HG03521 (cell line): ENCODE measurements around the gene GLS.
"Not testable (repeated sequence)": the region's sequence is repeated elsewhere in the genome, so short reads cannot be mapped to it uniquely, and the experiment has no call there.

Experiments
- ATAC-seq: cut with Tn5 transposase; IDR thresholded peaks from one replicate; pipeline ENCODE4 v1.9.1; 2021; ENCODE audit warnings: mild to moderate bottlenecking, moderate library complexity; ENCODE audit not compliant: unreplicated experiment

GLS gene

DNA sequence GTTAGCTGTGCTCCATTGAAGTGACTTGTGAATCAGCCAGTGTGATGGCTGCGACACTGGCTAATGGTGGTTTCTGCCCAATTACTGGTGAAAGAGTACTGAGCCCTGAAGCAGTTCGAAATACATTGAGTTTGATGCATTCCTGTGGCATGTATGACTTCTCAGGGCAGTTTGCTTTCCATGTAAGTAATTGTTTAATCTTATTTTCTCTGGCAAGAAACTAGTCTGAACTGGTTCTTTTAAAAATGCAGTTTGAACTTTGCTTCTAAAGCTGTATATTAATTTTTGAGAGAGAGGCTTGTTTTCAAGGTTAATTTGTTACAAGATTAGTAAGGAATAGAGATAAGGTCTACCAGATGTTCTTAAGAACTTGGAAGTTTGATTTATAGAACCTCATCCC is 46.7 kb downstream of the GLS start:
- no peak for ATAC-seq

- ATAC-seq, result no peak
Observed at GRCh38 chr2:190929919-190930318, 49.3 kb downstream of the GLS start.

GRCh38 chr2:190930411-190930810 is 49.8 kb downstream of the GLS start:
- ATAC-seq, result no peak

DNA sequence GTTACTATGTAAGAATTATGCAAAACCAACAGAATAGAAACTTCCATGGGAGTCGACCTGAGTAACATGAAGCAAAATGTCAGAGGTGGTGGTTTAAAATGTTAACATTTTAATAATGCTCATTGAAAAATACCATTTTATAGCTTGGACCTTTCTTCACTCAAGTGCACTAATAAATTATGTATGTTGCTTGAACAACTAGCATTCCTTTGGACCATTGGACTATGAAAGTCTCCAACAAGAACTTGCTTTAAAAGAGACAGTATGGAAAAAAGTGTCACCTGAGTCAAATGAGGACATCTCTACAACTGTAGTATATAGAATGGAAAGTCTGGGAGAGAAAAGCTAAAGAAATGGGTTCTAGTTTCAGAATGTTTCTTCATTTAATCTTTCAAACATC is 51.9 kb downstream of the GLS start:
- no peak for ATAC-seq

- no peak for ATAC-seq
Observed at GRCh38 chr2:190933361-190933760, 52.7 kb downstream of the GLS start.

- ATAC-seq, result no peak
Observed at GRCh38 chr2:190935054-190935453, 54.4 kb downstream of the GLS start.

DNA sequence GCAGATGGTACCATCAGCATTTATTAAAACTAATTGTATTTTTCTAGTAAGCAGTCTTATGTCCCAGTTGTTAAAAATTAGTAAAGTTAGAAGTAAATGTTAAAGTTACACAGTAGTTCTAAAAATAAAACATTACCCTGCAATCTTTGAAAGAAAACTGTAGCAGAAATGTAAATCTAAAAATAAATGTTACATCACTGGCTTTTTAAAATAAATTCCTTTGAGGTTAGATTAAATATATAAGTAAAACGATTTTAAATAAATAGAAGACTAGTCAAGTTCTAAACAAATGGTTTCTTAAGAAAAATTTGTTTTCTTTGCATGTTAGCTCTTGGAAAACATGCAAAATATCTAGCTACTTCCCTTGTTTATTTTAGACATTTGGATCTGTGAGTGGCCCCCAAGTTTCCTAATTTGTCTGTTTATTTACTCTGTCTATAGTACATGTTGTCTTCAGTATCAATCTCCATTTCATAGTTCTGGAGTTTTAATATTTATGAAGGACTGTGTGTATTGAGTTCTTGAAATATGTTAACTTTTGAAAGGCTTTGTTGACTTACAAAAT is 58.2 kb downstream of the GLS start:
- no peak for ATAC-seq

- ATAC-seq, result no peak
Observed at GRCh38 chr2:190940454-190940853, 59.8 kb downstream of the GLS start.

GRCh38 chr2:190941571-190941970 is 61.0 kb downstream of the GLS start:
- no peak for ATAC-seq

- ATAC-seq, result no peak
Observed at GRCh38 chr2:190942697-190943096, 62.1 kb downstream of the GLS start.

- no peak for ATAC-seq
Observed at GRCh38 chr2:190943706-190944105, 63.1 kb downstream of the GLS start.

DNA sequence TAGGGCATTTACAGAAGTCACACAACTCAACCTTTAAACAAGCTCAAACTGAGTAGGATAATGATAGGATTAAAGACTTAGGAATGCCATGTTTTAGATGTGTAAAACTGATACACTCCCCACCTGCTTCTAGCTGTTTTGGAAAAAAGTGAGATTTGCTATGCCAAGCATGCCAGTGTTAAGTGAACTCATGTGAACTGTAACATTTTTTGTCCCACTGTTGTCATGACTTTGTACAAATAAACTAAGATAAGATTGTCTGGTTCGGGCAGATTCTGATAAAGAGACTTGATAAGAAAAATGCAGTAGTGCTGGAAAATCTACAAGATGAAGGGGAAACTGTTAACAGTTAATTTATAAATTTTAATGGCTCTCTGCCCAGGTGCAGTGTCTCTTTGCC is 66.5 kb downstream of the GLS start:
- ATAC-seq, result no peak

- ATAC-seq, result peak; percentile 58
Observed at GRCh38 chr2:190947711-190948251, 67.2 kb downstream of the GLS start.

DNA sequence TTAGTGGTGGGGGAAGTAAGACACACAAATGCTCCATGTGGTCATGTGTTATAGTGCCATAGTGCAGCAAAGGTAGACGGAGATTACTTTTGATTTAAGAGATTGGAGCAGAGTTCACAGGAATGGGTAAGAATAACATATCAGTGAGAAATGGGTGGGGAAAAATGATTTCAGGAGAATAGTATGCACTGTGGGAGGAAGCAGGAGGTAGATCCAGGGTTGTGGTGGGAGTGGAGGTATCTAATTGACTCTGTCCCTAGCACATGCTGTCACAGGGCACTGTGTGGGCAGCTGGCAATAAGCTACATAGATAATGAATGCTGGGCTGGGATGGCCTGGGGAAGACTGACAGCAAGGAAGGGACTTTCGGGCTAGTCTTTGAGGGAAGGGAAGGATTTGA is 68.0 kb downstream of the GLS start:
- ATAC-seq, result no peak

- ATAC-seq, result no peak
Observed at GRCh38 chr2:190950566-190950991, 70.0 kb downstream of the GLS start.

DNA sequence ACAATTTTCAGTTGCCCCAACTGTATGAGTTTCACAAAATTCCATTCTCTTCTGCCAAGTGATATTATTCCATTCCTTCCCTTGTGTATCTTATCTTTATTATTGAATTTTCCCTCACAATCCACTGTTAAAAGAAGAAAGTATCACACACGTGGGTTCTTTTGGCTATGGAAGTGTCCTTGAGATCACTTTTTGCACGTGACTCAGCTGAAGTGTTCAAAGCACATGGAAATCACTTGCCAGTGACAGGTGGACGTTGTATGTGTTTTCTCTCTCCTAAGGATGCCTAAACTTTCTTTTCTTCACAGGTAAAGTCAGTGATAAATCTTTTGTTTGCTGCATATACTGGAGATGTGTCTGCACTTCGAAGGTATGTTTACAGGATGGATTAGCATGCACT is 72.6 kb downstream of the GLS start:
- ATAC-seq, result no peak

DNA sequence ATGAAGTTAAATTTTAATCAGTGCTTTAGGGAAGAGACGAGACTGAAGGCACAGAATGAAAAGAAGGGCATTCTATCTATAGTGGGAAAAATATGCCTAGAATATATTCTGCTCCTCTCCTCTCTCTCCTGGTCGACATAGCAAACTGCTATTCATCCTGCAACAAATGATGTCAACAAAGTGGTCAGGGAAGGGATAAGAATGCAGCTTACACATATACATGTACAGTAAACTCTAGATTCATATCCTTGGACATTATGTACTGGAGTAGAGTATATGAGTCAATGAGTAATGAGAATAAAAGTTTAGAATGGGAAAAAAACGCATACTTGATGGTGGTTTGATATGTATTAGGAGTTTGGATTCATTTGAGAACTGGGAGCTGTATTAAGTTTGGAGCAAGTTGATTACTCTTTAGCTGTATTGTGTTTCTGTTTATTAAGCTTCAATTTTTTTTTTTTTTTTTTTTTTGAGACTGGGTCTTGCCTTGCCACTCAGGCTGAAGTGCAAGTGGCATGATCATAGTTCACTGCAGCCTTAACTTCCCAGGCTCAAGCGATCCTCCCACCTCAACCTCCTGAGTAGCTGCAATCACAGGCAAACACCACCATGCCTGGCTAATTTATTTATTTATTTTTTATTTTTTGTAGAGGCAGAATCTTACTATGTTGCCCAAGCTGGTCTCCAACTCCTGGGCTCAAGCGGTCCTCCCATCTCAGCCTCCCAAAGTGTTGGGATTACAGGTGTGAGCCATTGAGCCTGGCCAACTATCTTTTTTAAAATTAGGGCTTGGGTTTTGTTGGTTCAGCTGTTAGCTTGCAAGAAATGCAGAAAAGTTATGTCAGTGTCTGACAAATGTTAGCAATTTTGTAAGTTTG is 79.5 kb downstream of the GLS start:
- no peak for ATAC-seq

GRCh38 chr2:190961117-190961516 is 80.5 kb downstream of the GLS start:
- ATAC-seq, result not testable (repeated sequence)

DNA sequence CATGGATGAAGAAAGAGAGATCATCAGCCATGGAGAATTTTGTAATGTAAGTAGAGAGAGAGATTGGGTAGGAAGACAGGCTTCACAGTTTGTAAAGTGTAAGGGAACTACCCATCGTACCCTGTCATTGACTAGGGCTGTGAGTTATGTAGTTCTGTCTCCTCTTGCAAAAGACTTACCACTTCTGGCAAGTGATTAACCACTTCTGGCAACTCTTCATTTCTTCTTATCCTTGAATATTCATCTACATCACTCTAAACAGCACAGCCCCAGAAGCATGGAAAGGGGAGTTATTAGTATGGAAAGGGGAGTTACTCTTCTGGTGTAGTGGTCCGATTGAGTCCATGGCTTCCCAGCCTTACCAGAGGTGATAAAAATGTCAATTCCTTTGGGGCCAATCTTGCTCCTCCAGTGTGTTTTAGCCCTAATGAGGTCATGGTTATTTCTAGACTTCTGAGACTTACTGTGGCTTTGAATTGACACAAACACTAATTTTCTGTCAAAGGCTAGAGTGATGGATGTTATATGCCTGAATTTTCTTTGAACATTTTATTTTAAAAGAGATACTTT is 81.4 kb downstream of the GLS start:
- no peak for ATAC-seq

GRCh38 chr2:190963088-190963487 is 82.5 kb downstream of the GLS start:
- no peak for ATAC-seq

GRCh38 chr2:190964170-190964795 is 83.7 kb downstream of the GLS start:
- no peak for ATAC-seq
